SHP77 treated with DMSO at 0.1 percent for 48 hours (cell line): ENCODE measurements around the gene ARFGEF3.
A peak's percentile ranks its signal among the peaks of the same experiment; 100 is the strongest.
"Not testable (repeated sequence)": the region's sequence is repeated elsewhere in the genome, so short reads cannot be mapped to it uniquely, and the experiment has no call there.

ENCODE experiments used
- DNase-seq: peaks from one replicate; lab custom pipeline; 2025; lab: John Stamatoyannopoulos, UW

The ARFGEF3 gene

GRCh38 chr6:138347864-138348263, 186.1 kb downstream of the ARFGEF3 start:
- DNase-seq = no peak

- no peak for DNase-seq
These were observed 188.2 kb downstream of the ARFGEF3 start for GRCh38 chr6:138349891-138350290.

DNA sequence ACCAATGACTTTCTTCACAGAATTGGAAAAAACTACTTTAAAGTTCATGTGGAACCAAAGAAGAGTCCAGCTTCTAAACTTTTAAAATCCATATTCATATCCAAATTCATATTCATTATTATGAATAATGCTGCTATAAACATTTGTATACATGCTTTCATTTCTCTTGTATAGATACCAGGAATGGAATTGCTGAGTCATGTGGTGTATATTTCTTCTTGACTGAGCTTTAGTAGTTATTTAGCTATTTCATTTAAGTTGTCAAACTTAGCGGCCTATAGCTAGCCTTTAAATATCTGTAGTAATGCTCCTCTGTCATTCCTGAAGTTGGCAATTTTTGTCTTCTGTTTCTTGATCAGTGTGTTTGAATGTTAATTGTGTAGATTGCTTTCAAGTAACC, 196.2 kb downstream of the ARFGEF3 start:
- DNase-seq = no peak

- DNase-seq = not testable (repeated sequence)
These were observed 206.9 kb downstream of the ARFGEF3 start for GRCh38 chr6:138368684-138369083.

- no peak for DNase-seq
These were observed 209.1 kb downstream of the ARFGEF3 start for GRCh38 chr6:138370631-138371451.

DNA sequence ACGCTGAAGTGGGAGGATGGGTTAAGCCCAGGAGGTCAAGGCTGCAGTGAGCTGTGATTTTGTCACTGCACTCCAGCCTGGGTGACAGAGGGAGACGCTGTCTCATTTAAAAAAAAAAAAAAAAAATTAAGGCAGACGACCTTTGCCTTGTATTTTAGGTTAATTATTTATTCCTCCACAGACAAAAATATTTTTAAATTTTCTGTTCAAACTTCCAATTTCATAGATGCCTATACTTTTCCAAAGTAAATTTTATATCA, 209.6 kb downstream of the ARFGEF3 start:
- DNase-seq = no peak

- no peak for DNase-seq
These were observed 210.0 kb downstream of the ARFGEF3 start for GRCh38 chr6:138371720-138372119.

GRCh38 chr6:138372711-138373463, 211.1 kb downstream of the ARFGEF3 start:
- no peak for DNase-seq

DNA sequence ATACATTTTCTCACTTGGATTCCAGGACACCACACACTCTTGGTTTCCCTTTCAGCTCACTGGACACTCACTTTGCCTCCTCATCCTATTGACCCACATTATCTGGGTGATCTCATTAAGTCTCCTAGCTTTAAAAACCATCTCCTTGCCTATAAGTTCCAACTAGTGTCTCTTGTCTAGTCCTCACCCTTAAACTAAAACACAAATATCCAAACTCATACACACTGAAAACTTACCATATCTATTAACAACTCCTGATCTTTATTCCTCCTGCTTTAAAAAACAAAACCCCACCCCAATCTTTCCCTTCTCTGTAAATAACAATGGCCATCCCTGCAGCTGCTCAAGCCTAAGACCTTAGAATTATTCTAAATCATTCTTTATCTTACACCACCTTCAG, 212.5 kb downstream of the ARFGEF3 start:
- DNase-seq = no peak

- no peak for DNase-seq
These were observed 213.1 kb downstream of the ARFGEF3 start for GRCh38 chr6:138374815-138375214.

DNA sequence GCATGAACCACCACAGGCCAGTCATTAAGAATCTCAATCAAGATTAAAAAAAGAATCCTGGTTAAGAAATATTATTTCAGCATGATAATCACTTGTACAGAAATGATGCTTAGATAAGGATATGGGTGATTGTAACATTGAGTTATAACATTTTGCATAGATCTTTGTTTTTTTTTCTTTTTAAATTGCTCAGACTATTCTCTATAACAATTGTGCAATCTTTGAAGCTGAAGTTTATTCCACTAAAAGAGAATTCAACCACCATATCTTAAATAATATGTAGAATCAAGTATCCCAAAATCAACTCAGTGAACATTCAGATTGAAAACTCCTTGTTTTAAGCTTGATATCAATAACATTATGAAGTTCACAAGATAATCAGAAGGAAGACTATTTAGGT, 215.3 kb downstream of the ARFGEF3 start:
- DNase-seq = no peak

GRCh38 chr6:138377844-138378243, 216.1 kb downstream of the ARFGEF3 start, which contains the start of gene SMIM28:
Gene SMIM28, plus strand, starts transcription at chr6:138377905. Its CDS starts 168 bp downstream, at chr6:138378073.
- DNase-seq = peak; percentile 55

DNA sequence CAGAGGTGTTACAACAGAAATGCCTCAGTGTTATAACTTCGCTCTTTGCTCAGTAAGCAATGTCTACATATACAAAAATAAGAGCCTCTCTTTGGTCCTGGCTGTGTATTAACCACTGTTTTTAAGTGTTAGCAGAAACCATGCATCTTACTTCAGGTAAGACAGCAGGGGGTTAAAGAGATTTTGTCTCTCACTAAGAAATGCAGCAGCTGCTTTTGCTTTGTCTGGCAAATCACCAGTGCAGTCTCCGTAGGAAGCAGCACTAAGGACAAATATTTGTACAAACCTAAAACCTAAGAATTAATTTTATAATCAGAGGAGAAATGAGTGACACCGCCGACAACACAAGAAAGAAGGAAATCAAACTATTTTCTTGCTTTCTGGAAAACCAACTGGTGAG, 216.7 kb downstream of the ARFGEF3 start:
- DNase-seq = no peak

- no peak for DNase-seq
These were observed 220.9 kb downstream of the ARFGEF3 start for GRCh38 chr6:138382498-138383265.

DNA sequence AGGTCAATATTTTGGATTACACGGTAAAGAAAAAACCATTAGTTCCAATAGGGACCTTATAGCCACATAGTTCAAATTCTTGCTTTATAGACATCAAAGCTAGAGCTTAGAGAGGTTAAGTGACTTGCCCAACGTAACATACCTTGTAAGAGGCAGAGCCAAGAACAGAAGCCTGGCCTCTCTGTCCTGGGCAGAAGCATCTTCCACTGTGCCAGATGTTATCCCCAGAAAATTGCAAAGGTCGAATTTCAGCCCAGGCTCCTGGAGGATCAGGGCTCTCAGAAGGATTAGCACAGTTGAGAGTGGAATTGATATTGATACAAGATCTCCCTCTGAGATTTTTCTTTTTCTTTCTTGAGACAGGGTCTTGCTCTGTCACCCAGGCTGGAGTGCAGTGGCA, 222.0 kb downstream of the ARFGEF3 start:
- DNase-seq = no peak

DNA sequence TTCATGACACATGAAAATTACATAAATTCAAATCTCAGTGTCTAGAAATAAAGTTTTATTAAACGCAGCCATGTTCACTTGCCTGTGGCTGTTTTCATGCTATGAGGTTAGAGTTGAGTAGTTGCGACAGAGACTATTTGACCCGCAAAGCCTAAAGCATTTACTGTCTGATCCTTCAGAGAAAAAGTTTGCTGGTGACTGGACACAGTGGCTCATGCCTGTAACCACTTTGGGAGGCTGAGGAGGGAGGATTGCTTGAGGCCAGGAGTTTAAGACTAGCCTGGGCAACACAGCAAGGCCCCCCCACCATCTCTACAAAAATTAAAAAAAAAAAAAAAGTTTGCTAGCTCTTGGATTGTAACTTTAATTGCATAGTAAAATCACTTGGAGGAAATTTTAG, 225.2 kb downstream of the ARFGEF3 start:
- DNase-seq = no peak

GRCh38 chr6:138387577-138388368, 226.0 kb downstream of the ARFGEF3 start:
- DNase-seq = peak; percentile 38

- DNase-seq = no peak
These were observed 227.8 kb downstream of the ARFGEF3 start for GRCh38 chr6:138389551-138389950.
